Hepatocyte (in vitro differentiated cells): ENCODE data around the gene SLCO3A1.
A peak's percentile ranks its signal among the peaks of the same experiment; 100 is the strongest.

Experiments
- CTCF ChIP-seq: fragments of 200-600 bp; sonication (generic); IDR thresholded peaks from 2 replicates; pipeline ENCODE4 v1.5.1; 2016; ENCODE audit warnings: antibody characterized with exemption, mild to moderate bottlenecking; ENCODE audit not compliant: poor library complexity
- EZH2 ChIP-seq: fragments of 200-600 bp; sonication (generic); IDR thresholded peaks from 2 replicates; pipeline ENCODE4 v1.6.1; 2016; ENCODE audit warnings: antibody characterized with exemption, mild to moderate bottlenecking, borderline replicate concordance

GRCh38 chr15:92097474-92098178, 244.1 kb downstream of the SLCO3A1 start:
- TF ChIP-seq CTCF (peak; percentile 94), EZH2 (no peak)
